HepG2 (cell line): Measurements from ENCODE around the gene TRAPPC12. TPM values are rescaled to one million over a fixed set of nuclear protein-coding genes. Genes with fewer than 3 reads are reported as not detected.

ENCODE experiments used
- CEBPB ChIP-seq: IDR thresholded peaks from 2 replicates; pipeline ENCODE4 v1.6.1; 2011; ENCODE audit warnings: low read depth, low read length, improper control_type of control experiment, borderline replicate concordance
- CREM ChIP-seq, 2 experiments: sonication (generic) in 1 of 2; formaldehyde crosslinking in 1 of 2; IDR thresholded peaks; 2 replicates each; pipeline versions ENCODE4 v1.4.0 to v1.6.1; 2016 to 2020; ENCODE audit warnings: antibody characterized with exemption in 1 of 2, mild to moderate bottlenecking in 1 of 2, missing genetic modification reagents in 1 of 2
- DMAP1 ChIP-seq: IDR thresholded peaks from 2 replicates; pipeline ENCODE4 v1.6.1; 2016
- MAFG ChIP-seq: sonication (generic); formaldehyde crosslinking; IDR thresholded peaks from 2 replicates; pipeline ENCODE4 v1.5.1; 2020; ENCODE audit warnings: mild to moderate bottlenecking, missing genetic modification reagents
- MTA3 ChIP-seq: sonication (generic); formaldehyde crosslinking; IDR thresholded peaks from 2 replicates; pipeline ENCODE4 v1.4.0; 2020; ENCODE audit warnings: missing genetic modification reagents
- PAX8 ChIP-seq: sonication (generic); formaldehyde crosslinking; IDR thresholded peaks from 2 replicates; pipeline ENCODE4 v1.8.0; 2022; ENCODE audit warnings: mild to moderate bottlenecking, missing genetic modification reagents, borderline replicate concordance
- POGK ChIP-seq: sonication (generic); formaldehyde crosslinking; conservative IDR thresholded peaks from 2 replicates; pipeline ENCODE4 v1.8.0; 2022; ENCODE audit warnings: mild to moderate bottlenecking, moderate library complexity, missing genetic modification reagents
- ZNF12 ChIP-seq: sonication (generic); formaldehyde crosslinking; IDR thresholded peaks from 2 replicates; pipeline ENCODE4 v1.5.0; 2020; ENCODE audit warnings: missing genetic modification reagents
- ZNF574 ChIP-seq: sonication (generic); formaldehyde crosslinking; IDR thresholded peaks from 2 replicates; pipeline ENCODE4 v1.4.0; 2020; ENCODE audit warnings: missing genetic modification reagents
- polyA plus RNA-seq, 8 experiments: library from polyadenylated mRNA; depleted of rRNA in 3 of 8; stranded (reverse) in 7 of 8; unstranded in 1 of 8; fragments of >200 nt; fragmentation: Illumina TruSeq in 4 of 8; extraction: Trizol in 4 of 8; gene quantifications; 2 replicates each; pipeline versions ENCODE4 v1.2.1 to v1.2.3, GENCODE V29; 2011 to 2016; ENCODE audit warnings: low read depth in 4 of 8, missing spikeins in 1 of 8, mixed read lengths in 1 of 8; ENCODE audit not compliant: insufficient read depth in 1 of 8
- total RNA-seq, 5 experiments: library from RNA; depleted of rRNA; stranded (reverse); fragments of >200 nt; fragmentation: Illumina TruSeq; extraction: Trizol; gene quantifications; 2 replicates each; pipeline ENCODE4 v1.2.3, GENCODE V29; 2016; ENCODE audit warnings: low read depth in 1 of 5
- TF ChIP-seq, protein P1 (sequence below), 2 experiments: fragments of 450-650 bp in 1 of 2; sonication (generic) in 1 of 2; formaldehyde crosslinking in 1 of 2; IDR thresholded peaks; 2 replicates each; pipeline versions ENCODE4 v1.6.1 to v1.8.0; 2016 to 2022; ENCODE audit warnings: antibody characterized with exemption in 1 of 2, mild to moderate bottlenecking in 1 of 2, missing genetic modification reagents in 1 of 2
- TF ChIP-seq, protein P2 (sequence below): sonication (generic); formaldehyde crosslinking; IDR thresholded peaks from 2 replicates; pipeline ENCODE4 v1.8.0; 2022; ENCODE audit warnings: mild to moderate bottlenecking, missing genetic modification reagents, moderate library complexity
- TF ChIP-seq, protein P3 (sequence below): sonication (generic); formaldehyde crosslinking; IDR thresholded peaks from 2 replicates; pipeline ENCODE4 v1.4.0; 2020; ENCODE audit warnings: missing genetic modification reagents, mild to moderate bottlenecking, borderline replicate concordance

The TRAPPC12 gene
- total and polyA plus RNA-seq, 2 of the 13 experiments (the other 11 are each of a cell fraction or from before 2014, with no cell fraction given): 46.4 to 97.7 TPM

- TF ChIP-seq PAX8: no peak
- TF ChIP-seq ZNF12 (CRISPR knock-in tag): no peak
- TF ChIP-seq POGK (CRISPR knock-in tag): peak; percentile 81; the same call in 1 of the 2 replicates
- TF ChIP-seq, protein P1, sequence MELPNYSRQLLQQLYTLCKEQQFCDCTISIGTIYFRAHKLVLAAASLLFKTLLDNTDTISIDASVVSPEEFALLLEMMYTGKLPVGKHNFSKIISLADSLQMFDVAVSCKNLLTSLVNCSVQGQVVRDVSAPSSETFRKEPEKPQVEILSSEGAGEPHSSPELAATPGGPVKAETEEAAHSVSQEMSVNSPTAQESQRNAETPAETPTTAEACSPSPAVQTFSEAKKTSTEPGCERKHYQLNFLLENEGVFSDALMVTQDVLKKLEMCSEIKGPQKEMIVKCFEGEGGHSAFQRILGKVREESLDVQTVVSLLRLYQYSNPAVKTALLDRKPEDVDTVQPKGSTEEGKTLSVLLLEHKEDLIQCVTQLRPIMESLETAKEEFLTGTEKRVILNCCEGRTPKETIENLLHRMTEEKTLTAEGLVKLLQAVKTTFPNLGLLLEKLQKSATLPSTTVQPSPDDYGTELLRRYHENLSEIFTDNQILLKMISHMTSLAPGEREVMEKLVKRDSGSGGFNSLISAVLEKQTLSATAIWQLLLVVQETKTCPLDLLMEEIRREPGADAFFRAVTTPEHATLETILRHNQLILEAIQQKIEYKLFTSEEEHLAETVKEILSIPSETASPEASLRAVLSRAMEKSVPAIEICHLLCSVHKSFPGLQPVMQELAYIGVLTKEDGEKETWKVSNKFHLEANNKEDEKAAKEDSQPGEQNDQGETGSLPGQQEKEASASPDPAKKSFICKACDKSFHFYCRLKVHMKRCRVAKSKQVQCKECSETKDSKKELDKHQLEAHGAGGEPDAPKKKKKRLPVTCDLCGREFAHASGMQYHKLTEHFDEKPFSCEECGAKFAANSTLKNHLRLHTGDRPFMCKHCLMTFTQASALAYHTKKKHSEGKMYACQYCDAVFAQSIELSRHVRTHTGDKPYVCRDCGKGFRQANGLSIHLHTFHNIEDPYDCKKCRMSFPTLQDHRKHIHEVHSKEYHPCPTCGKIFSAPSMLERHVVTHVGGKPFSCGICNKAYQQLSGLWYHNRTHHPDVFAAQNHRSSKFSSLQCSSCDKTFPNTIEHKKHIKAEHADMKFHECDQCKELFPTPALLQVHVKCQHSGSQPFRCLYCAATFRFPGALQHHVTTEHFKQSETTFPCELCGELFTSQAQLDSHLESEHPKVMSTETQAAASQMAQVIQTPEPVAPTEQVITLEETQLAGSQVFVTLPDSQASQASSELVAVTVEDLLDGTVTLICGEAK (IDR thresholded peaks at IDR 0.05): no peak
- TF ChIP-seq, protein P1 (CRISPR knock-in tag; IDR thresholded peaks at IDR 0.05): no peak
- peak; percentile 98 for TF ChIP-seq CEBPB
- TF ChIP-seq, protein P2, sequence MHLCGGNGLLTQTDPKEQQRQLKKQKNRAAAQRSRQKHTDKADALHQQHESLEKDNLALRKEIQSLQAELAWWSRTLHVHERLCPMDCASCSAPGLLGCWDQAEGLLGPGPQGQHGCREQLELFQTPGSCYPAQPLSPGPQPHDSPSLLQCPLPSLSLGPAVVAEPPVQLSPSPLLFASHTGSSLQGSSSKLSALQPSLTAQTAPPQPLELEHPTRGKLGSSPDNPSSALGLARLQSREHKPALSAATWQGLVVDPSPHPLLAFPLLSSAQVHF (CRISPR knock-in tag): no peak
- no peak for TF ChIP-seq MAFG (CRISPR knock-in tag)
- no peak for TF ChIP-seq MTA3
- TF ChIP-seq, protein P3, sequence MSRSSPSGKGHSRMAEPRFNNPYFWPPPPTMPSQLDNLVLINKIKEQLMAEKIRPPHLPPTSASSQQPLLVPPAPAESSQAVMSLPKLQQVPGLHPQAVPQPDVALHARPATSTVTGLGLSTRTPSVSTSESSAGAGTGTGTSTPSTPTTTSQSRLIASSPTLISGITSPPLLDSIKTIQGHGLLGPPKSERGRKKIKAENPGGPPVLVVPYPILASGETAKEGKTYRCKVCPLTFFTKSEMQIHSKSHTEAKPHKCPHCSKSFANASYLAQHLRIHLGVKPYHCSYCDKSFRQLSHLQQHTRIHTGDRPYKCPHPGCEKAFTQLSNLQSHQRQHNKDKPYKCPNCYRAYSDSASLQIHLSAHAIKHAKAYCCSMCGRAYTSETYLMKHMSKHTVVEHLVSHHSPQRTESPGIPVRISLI: no peak
- TF ChIP-seq DMAP1 (CRISPR knock-in tag): no peak
- peak; percentile 45; the same call in 1 of the 2 replicates for TF ChIP-seq ZNF574
- peak; percentile 38; the same call in 1 of the 2 replicates for TF ChIP-seq CREM (IDR thresholded peaks at IDR 0.05)
- TF ChIP-seq CREM (CRISPR knock-in tag; IDR thresholded peaks at IDR 0.05): no peak
These were observed 113.6 kb downstream of the TRAPPC12 start (continued) for GRCh38 chr2:3492951-3493614.
